ENCODE measurements around the gene ARHGEF3.

- no peak for TF ChIP-seq CTCF (IDR thresholded peaks at IDR 0.05)
- TF ChIP-seq POLR2A (IDR thresholded peaks at IDR 0.05) = peak in 1 of 2 donors; percentile 8
- TF ChIP-seq POLR2AphosphoS5 (IDR thresholded peaks at IDR 0.05; ENCODE audit: insufficient read depth in 1 of 2, low read depth in 1 of 2) = peak in 1 of 2 donors; percentile 6
These were observed 119.2 kb downstream of the ARHGEF3 start for GRCh38 chr3:56682462-56683121.
